Mesodermal cell (in vitro differentiated cells): Measurements from ENCODE around the gene MAZ.
A peak's percentile ranks its signal among the peaks of the same experiment; 100 is the strongest.
"Not testable (repeated sequence)": the region's sequence is repeated elsewhere in the genome, so short reads cannot be mapped to it uniquely, and the experiment has no call there.

Source experiments
- H3K27ac ChIP-seq: 2 replicates; pipeline ENCODE4 v1.7.0; 2013; ENCODE audit warnings: mild to moderate bottlenecking, low read depth, low read length, moderate library complexity; ENCODE audit not compliant: severe bottlenecking
- H3K36me3 ChIP-seq: 2 replicates; pipeline ENCODE4 v1.7.1; 2013; ENCODE audit warnings: mild to moderate bottlenecking, low read length, moderate library complexity; ENCODE audit not compliant: control insufficient read depth, insufficient read depth
- H3K4me1 ChIP-seq: one replicate; pipeline ENCODE4 v1.7.1; 2013; ENCODE audit warnings: mild to moderate bottlenecking, low read length; ENCODE audit not compliant: insufficient read depth, control insufficient read depth, poor library complexity, severe bottlenecking
- H3K4me3 ChIP-seq: 2 replicates; pipeline ENCODE4 v1.7.0; 2013; ENCODE audit warnings: low read length, control low read depth, mild to moderate bottlenecking; ENCODE audit not compliant: insufficient read depth, poor library complexity, severe bottlenecking; ENCODE audit errors: extremely low read depth
- H3K9me3 ChIP-seq: 2 replicates; pipeline ENCODE4 v1.7.1; 2013; ENCODE audit warnings: mild to moderate bottlenecking, low read length, moderate library complexity; ENCODE audit not compliant: control insufficient read depth
- WGBS, 2 experiments: methylation state at CpG; one replicate each; pipeline ENCODE4 v1.1.5; 2013; ENCODE audit warnings: missing lambda C conversion rate in 2 of 2; ENCODE audit not compliant: insufficient coverage in 2 of 2; 5-methylcytosine and 5-hydroxymethylcytosine counted together

The MAZ gene

DNA sequence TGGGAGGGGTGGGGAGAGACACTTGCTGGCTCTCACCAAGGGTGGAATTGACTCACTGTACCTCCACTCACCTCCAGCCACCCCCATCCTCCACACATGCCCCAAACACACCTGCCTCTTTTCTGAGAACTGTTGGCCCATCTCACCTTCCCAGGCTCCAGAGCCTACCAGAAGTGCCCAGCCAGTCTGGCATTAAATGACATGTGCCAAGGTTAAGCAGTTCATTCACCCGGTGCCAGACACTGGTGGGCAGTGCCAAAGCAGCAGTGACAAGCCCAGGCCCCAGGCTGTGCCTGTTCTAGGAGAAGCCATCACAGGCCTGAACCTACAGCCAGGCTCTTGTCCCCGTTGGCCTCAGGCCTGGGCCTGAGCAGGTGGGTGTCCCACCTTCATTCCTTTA, 25.2 kb downstream of the MAZ start:
- Histone ChIP-seq H3K4me1 (no peaks in the 10 kb centered on the region), H3K9me3 (no peaks in the 10 kb centered on the region), H3K27ac (no peak overlapping the region), H3K36me3 (no peaks in the 10 kb centered on the region), H3K4me3 (no peak overlapping the region)
- 86% methylated on average over 1 to 2 of the region's 2 CpGs for WGBS, 2 experiments

DNA sequence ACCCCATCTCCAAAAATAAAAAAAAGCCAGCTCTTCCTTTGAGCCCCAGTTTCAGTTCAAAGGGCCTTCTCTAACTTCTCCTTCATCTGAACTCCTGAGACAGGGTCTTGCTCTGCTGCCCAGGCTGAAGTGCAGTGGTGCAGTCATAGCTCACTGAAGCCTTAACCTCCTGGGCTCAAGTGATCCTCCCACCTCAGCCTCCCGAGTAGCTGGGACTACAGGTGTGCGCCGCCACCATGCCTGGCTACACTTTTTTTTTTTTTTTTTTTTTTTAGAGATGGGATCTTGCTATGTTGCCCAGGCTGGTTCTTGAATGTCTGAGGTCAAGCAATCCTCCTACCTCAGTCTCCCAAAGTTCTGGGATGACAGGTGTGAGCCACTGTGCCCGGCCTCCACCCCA, 26.9 kb downstream of the MAZ start:
- 75 to 88% methylated on average over 1 of the region's 4 CpGs for WGBS, 2 experiments
- not testable (repeated sequence) for H3K4me1 ChIP-seq, H3K36me3 ChIP-seq, H3K27ac ChIP-seq, H3K9me3 ChIP-seq, H3K4me3 ChIP-seq

DNA sequence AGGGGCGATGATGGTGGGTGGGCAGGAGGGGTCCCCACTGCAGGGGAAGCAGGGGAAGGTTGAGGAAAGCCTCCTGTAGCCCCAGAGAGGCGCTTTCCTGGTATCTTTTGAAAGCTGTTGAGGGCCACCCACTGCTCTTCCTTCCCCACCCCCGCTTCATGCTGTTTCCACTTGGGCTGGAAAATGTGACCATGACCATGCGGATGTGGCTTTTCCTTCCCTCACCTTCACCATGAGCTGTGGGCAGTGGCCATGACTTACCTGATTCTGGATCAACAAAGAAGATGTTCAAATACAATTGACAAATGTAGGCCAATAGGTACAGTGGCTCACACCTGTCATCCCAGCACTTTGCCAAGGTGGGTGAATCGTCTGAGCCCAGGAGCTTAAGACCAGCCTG, 27.8 kb downstream of the MAZ start:
- Histone ChIP-seq H3K4me1 (peaks cover 10% of the 10 kb centered on the region), H3K9me3 (no peaks in the 10 kb centered on the region), H3K36me3 (no peaks in the 10 kb centered on the region), H3K4me3 (no peak overlapping the region), H3K27ac (no peak overlapping the region)
- 92 to 96% methylated on average over 4 to 5 of the region's 5 CpGs for WGBS, 2 experiments

DNA sequence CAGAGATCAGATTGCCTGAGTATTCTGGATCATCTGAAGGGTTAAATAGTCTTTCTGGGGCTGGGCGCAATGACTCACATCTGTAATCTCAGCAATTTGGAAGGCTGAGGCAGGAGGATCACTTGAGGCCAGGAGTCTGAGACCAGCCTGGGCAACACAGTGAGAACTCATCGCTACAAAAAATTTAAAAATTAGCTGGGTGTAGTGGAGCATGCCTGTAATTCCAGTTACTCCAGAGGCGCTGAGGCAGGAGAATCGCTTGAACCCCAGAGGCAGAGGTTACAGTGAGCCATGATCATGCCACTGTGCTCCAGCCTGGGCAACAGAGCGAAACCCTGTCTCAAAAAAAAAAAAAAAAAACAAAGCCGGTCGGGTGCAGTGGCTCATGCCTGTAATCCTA, 29.6 kb downstream of the MAZ start:
- H3K36me3 ChIP-seq, result no peaks in the 10 kb centered on the region
- no peak overlapping the region for H3K27ac ChIP-seq
- 83 to 92% methylated on average over 5 to 6 of the region's 7 CpGs for WGBS, 2 experiments
- no peak overlapping the region for H3K4me3 ChIP-seq
- no peaks in the 10 kb centered on the region for H3K9me3 ChIP-seq
- H3K4me1 ChIP-seq, result peaks cover 10% of the 10 kb centered on the region

DNA sequence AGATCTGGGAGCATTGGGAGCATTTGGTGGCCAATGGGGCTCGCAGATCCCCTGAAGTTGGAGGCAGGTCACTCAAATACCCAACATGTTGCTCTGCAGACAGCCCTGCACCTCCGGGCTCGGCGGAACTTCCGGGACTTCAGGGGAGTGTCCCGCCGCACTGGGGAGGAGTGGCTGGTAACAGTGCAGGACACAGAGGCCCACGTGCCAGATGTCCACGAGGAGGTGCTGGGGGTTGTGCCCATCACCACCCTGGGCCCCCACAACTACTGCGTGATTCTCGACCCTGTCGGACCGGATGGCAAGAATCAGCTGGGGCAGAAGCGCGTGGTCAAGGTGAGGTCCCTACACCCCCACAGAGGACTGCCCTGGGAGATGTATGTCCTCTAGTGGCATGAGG, 30.3 kb downstream of the MAZ start:
- H3K27ac ChIP-seq, result no peak overlapping the region
- H3K4me3 ChIP-seq, result no peak overlapping the region
- peaks cover 10% of the 10 kb centered on the region for H3K4me1 ChIP-seq
- H3K36me3 ChIP-seq, result no peaks in the 10 kb centered on the region
- H3K9me3 ChIP-seq, result no peaks in the 10 kb centered on the region
- 84 to 90% methylated on average over 12 to 15 of the region's 15 CpGs for WGBS, 2 experiments

DNA sequence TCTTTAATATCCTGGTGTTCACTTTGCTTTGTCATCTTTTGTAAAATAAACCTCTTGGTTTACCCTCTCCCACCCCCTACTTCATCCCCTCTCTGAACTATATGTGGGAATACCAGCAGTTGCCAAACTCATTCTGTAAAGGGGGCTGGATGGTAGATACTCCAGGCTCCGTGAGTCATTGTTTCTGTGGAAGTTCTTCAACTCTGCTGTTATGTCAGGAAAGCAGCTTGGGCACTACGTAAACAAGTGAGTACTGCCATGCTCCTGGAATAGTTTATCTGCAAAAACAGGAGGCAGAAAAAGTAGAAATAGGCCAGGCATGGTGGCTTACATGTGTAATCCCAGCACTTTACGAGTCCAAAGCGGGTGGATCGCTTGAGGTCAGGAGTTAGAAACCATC, 31.5 kb downstream of the MAZ start:
- H3K4me1 ChIP-seq, result peaks cover 10% of the 10 kb centered on the region
- no peaks in the 10 kb centered on the region for H3K9me3 ChIP-seq
- WGBS, 2 experiments, result 85 to 94% methylated on average over 5 of the region's 5 CpGs
- H3K36me3 ChIP-seq, result no peaks in the 10 kb centered on the region
- H3K27ac ChIP-seq, result peak overlapping the region; percentile 29
- no peak overlapping the region for H3K4me3 ChIP-seq

DNA sequence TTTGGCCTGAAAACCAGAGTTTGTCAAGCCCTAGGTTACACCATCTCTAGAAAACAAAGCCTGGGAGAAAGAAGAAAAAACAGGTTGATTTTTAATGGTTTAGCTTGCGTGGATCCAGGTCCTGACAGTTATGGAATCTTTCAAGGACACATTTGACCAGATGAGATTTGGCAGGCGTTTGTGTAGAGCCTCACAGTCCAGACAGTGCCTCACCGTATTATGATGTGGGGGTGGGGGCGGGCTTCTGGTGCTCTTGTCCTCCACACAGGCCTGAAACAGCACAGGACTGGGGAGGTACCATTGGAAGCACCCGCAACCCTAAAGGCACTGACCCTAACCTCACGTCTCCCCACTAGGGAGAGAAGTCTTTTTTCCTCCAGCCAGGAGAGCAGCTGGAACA, 33.5 kb downstream of the MAZ start:
- Histone ChIP-seq H3K4me3 (no peak overlapping the region), H3K9me3 (no peaks in the 10 kb centered on the region), H3K27ac (no peak overlapping the region), H3K36me3 (no peaks in the 10 kb centered on the region), H3K4me1 (peaks cover 10% of the 10 kb centered on the region)
- 100% methylated on average over 4 of the region's 6 CpGs; no CpG with 5 or more reads in 1 of the 2 experiments for WGBS, 2 experiments

DNA sequence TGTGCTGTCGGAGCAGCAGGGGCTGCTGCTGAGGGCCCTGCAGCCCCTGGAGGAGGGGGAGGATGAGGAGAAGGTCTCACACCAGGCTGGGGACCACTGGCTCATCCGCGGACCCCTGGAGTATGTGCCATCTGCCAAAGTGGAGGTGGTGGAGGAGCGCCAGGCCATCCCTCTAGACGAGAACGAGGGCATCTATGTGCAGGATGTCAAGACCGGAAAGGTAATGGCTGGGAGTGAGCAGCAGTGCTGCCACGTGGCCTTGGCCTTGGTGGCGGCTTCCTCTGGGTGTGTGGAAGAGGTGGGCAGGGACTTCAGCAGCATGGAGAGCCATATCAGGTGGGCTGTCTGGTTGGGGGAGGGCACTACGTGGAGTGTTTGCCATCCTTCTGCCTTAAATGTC, 33.9 kb downstream of the MAZ start:
- Histone ChIP-seq H3K4me3 (no peak overlapping the region), H3K4me1 (peaks cover 10% of the 10 kb centered on the region), H3K36me3 (no peaks in the 10 kb centered on the region), H3K27ac (no peak overlapping the region), H3K9me3 (no peaks in the 10 kb centered on the region)
- WGBS, 2 experiments, result 92 to 98% methylated on average over 8 to 9 of the region's 10 CpGs

DNA sequence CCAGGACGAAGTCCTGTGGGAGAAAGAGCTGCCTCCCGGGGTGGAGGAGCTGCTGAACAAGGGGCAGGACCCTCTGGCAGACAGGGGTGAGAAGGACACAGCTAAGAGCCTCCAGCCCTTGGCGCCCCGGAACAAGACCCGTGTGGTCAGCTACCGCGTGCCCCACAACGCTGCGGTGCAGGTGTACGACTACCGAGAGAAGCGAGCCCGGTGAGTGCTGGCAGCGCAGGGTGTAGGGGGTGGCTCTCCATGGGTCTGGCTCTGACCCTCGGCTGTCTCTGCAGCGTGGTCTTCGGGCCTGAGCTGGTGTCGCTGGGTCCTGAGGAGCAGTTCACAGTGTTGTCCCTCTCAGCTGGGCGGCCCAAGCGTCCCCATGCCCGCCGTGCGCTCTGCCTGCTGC, 35.3 kb downstream of the MAZ start:
- Histone ChIP-seq H3K36me3 (no peaks in the 10 kb centered on the region), H3K4me3 (no peak overlapping the region), H3K9me3 (no peaks in the 10 kb centered on the region), H3K27ac (no peak overlapping the region), H3K4me1 (peaks cover 10% of the 10 kb centered on the region)
- WGBS, 2 experiments, result 87 to 96% methylated on average over 22 to 23 of the region's 23 CpGs

DNA sequence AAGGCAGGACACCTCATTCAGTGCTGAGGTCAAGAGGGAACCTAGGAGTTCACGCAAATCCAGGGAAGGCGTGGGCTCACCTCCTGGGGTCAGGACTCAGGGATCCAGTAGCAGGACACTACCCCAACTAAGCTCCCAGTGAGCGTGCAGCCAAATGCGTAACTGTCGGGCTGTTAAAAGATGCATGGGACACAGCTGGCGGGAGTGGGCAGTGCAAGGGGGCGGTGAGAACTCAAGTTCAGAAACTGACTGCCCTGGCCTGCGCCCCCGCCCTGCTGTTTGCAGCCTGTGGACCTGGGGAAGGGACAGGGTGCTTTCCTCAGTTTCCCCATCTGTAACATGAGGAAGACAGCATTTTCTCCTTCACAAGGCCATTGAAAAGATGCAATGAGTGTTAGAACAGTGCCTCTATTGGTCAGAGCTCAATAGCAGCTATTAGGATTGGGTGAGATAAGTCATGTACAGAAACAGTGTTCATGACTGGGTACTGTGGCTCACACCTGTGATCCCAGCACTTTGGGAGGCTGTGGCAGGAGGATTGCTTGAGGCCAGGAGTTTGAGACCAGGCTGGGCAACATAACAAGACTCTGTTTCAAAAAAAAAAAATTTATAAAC, 36.5 kb downstream of the MAZ start:
- 94 to 96% methylated on average over 9 of the region's 9 CpGs for WGBS, 2 experiments
- H3K4me1 ChIP-seq, result peaks cover 6% of the 10 kb centered on the region
- no peaks in the 10 kb centered on the region for H3K9me3 ChIP-seq
- no peaks in the 10 kb centered on the region for H3K36me3 ChIP-seq
- no peak overlapping the region for H3K4me3 ChIP-seq
- no peak overlapping the region for H3K27ac ChIP-seq

DNA sequence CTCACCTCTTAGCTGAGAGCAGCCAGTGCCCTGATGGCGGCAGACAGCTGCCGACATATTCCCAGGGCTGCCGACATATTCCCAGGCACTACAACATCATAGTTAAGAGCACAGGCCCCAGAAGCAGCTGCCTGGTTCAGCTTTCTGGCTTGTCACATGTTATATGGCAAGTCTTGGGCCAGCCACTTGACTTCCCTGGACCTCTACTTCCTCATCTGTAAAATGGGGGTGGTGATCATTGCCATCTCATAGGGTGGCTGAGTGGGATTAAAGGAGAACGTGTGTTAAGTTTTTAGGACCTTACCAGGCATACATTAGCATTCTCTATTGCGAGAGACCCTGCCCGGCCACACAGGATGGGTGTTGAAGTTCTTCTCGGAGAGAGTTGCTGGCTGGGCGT, 37.6 kb downstream of the MAZ start:
- Histone ChIP-seq H3K9me3 (no peaks in the 10 kb centered on the region), H3K36me3 (no peaks in the 10 kb centered on the region), H3K4me1 (no peaks in the 10 kb centered on the region), H3K4me3 (no peak overlapping the region), H3K27ac (no peak overlapping the region)
- 90 to 98% methylated on average over 6 of the region's 8 CpGs for WGBS, 2 experiments
